Stimulated activated CD4-positive, alpha-beta T cell treated with anti-CD3 and anti-CD28 coated beads, Interleukin-2, amount 100 ng/mL, for 24 hours (primary cell): ENCODE measurements around the gene ELOB.

Experiments
- DNase-seq, 2 donors: peaks; one replicate each; pipeline ENCODE4 v3.0.0-alpha.2; 2020

The ELOB gene

DNA sequence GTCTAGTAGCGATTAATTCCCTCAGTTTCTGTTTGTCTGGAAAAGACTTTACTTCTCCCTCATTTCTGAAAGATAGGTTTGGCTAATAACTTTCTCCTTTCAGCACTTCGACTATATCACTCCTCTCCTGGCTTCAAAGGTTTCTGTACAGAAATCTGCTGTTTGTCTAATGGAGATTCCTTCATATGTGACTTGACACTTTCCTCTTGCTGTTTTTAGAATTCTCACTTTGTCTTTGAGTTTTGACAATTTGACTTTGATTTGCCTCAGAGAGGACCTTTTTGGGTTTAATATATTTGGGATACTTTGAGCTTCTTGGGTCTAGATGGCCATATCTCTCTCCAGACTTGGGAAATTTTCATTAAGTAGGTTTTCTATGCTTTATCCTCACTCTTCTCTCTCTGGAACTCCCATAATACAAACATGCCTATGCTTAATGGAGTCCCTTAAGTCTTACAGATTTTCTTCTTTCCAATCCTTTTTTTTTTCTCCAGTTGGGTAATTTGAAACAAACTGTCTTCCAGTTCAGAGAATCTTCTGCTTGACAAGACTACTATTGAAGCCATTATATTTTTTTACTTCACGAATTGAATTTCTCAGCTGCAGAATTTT, 32.2 kb upstream of the ELOB start:
- DNase-seq: no peak

DNA sequence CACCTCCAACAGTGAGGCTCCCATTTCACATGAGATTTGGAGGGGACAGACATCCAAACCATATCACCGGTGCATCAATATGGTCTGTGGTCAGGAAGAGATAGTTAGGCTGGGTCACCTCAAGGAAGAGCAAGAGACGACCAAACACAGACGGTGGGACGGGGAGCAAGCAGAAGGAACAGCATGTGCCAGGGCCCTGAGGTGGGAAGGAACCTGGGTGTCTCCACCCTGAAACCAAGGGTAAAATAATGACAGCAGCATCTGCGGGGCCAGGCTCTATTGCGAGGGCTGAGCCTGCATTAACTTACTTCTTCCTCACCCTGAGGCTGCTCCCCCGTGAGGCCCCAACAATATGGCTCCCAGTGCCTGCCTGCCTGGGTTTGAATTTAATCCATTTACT, 31.1 kb upstream of the ELOB start:
- DNase-seq: no peak

DNA sequence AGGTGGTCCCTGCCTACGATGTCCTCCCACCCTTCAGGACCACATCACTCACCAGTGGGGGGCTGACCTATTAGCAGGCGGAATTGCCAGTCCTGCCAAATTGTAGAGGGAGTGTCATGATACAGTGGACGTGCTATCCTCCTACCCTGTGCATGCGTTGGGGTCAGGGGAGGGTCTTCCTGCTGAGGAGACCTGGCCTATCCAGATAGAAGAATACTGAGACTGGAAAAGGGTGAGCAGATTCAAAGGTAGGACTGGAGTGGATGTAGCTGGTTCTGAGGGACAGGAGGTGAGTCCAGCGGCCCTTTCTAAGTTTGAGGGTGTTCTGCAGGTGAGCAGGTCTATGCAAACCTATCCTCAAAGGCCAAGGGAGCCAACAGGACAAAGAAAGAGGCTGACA, 29.2 kb upstream of the ELOB start:
- DNase-seq: no peak

DNA sequence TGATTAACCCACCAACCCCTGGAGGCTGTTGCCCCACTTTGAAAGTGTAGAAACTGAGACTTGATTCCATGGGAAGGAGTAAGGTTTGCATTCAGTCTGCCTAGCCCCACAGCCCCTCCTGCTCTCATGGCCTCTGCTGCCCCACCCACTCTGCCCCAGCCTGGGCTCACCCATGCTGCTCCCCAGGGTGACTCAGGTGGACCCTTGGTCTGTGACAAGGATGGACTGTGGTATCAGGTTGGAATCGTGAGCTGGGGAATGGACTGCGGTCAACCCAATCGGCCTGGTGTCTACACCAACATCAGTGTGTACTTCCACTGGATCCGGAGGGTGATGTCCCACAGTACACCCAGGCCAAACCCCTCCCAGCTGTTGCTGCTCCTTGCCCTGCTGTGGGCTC, 27.6 kb upstream of the ELOB start:
- no peak for DNase-seq

DNA sequence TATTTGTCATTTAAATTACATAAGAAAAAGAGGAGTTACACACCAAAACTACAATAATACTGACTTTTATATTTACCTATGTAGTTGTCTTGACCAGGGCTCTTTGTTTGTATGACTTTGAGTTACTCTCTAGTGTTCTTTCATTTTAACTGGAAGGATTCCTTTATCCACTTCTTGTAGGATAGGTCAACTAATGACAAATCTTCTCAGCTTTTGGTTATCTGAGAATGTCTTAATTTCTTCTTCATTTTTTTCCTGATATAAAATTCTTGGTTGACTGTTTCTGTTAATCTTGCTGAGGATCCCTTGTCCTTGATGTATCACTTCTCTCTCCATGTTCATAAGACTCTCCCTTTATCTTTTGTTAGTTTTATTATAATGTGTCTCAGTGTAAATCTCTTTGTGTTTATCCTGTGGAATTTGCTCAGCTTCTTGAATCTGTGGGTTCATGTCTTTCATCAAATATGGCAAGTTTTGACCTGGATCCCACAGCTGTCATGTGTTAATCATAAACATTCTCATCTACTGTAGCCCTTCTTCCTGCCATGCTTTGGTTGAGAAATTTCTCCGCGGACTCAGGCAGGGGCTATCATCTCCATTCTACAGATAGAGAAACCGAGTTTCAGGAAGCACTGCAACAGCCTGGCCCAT, 26.6 kb upstream of the ELOB start:
- DNase-seq: no peak

DNA sequence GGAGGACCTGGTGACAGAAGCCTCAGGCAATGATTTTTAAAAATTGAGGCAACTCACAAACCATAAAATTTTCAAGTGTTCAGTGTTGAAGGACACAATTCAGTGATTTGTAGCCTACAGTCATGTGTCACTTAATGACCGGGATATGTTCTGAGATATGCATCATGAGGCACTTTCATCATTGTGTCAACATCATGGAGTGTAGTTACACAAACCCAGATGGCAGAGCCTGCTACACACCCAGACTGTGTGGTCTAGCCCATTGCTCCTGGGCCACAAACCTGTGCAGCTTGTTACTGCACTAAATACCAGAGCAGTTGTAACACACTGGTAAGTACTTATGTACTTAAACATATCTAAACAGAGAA, 22.8 kb upstream of the ELOB start:
- DNase-seq: no peak

DNA sequence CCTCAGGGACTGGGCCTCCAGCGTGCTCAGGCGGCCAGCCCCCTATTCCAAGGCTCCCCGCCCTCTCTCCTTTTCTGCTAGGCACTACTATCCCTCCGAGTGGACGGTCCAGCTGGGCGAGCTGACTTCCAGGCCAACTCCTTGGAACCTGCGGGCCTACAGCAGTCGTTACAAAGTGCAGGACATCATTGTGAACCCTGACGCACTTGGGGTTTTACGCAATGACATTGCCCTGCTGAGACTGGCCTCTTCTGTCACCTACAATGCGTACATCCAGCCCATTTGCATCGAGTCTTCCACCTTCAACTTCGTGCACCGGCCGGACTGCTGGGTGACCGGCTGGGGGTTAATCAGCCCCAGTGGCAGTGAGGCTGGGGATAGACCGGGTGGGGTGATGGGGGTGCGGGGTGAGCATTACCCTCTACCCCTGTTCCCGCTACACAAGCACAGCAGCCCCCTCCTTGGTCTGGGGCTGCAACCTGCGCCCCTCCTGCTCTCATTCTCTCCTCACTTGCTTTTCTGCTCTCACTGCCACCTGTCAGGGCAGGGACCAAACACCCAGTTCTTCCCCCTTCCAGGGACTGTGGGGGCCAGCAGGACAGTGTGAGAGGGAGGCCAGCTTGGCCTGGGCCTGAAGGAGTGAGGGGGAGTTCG, 22.3 kb upstream of the ELOB start:
- DNase-seq: no peak

DNA sequence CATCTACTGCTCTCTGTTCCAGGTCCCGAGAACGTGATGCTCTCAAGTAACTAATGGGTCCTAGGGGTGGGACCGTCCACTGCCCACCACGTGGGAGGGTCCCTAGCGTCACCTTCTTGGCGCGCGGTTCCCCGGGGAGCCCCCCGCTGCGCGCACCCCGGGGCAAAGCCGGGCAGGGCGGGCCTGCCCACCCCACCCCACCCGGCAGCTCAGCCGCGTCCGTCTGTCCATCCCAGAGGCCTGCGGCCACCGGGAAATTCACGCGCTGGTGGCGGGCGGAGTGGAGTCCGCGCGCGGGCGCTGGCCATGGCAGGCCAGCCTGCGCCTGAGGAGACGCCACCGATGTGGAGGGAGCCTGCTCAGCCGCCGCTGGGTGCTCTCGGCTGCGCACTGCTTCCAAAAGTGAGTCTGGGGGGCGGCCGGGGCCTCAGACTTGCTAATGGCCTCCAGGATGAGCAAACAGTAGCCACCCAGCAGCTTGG, 21.7 kb upstream of the ELOB start:
- DNase-seq: no peak

DNA sequence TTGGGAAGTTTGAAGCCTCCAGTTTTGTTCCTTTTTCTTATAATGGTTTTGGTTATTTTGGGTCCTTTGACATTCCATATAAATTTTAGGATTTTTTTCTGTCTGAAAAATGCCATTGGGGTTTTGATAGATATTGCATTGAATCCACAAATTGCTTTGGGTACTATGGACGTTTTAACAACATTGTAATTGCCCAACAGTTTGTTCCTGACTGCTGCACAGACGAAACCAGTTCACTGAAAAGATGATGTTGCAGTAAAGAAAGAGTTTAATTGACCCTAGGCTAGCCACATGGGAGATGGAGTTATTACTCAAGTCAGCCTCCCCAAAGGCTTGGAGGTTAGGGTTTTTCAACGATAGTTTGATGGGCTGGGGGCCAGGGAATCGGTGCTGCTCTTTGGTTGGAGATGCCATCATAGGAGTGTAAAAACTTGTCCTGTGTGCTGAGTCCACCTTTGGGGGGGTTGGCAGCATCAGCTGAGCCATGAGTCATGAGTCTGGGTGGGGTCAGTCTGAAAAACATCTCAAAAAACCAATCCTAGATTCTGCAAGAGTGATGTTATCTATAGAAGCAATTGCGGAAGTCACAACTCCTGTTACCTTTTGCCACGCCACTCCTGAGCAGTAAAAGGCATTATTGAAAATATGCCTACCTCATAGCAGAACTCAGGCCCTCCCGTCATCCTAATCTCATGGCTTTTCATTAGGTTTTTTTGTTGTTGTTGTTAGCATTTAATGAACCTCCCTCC, 18.5 kb upstream of the ELOB start:
- DNase-seq: no peak

DNA sequence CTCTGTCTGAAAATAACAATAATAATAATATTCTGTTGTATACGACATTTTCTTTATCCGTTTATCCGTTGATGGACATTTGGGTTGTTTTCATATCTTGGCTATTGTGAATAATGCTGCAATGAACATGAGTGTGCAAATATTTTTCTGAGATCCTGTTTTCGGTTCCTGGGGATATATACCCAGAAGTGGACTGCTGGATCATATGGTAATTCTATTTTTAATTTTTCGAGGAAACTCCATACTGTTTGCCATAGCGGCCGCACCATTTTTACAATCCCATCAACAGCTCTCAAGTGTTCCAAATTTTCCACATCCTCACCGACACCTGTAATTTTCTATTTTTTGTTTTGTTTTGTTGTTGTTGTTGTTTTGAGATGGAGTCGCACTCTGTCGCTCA, 15.9 kb upstream of the ELOB start:
- no peak for DNase-seq

DNA sequence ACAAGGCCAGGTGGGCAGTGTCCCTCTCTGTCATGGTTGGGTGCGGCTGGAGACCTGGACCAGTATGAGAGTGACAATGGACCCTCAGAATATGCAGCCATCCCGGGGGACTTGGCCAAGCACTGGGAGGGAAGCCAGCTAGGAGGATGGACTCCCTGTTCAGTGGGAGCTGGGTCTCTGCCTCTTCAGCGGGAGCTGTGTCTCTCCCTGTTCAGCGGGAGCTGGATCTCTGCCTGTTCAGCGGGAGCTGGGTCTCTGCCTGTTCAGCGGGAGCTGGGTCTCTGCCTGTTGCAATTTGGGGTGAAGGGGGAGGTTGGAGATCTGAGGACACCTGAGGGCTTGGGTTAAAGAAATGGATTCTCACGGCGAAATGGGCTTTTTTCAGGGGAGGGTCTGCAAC, 14.1 kb upstream of the ELOB start:
- no peak for DNase-seq

DNA sequence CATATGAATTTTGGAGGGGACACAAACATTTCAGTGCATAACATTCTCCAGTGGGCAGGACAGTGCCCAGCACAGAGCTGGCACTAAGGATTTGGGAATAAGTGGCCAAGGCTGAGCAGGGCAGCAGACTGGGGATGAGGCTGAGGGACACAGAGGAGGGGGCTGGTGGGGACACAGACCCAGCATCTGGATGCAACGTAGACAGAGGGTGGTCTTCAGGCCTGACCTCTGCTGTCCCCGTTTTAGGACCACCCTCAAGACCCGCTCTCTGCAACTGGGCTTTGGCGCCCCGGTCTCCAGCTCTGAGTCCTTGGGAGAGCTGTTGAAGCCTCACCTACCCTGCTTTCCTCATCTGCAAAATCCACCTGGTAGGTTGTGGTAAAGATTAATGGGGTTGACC, 13.6 kb upstream of the ELOB start:
- DNase-seq: no peak

DNA sequence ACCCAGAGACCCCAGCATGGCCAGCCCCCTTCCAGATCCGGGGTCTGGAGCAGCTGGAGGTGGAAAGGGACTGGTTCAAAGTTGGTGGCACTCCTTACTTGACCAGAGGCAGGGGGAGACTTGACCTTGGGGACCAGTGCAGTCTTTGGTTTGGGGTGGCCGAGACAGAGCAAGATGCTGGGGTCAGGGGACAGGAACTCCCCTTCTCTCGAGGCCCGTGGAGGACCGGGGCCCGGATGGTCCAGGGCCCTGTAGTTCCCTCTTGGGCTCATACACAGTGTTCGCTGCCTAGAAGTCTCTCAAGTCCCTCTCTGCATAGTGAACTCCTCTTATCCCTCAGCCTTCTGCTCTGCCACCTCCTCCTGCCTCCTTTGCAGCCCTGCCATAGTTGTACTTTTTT, 10.9 kb upstream of the ELOB start:
- no peak for DNase-seq

DNA sequence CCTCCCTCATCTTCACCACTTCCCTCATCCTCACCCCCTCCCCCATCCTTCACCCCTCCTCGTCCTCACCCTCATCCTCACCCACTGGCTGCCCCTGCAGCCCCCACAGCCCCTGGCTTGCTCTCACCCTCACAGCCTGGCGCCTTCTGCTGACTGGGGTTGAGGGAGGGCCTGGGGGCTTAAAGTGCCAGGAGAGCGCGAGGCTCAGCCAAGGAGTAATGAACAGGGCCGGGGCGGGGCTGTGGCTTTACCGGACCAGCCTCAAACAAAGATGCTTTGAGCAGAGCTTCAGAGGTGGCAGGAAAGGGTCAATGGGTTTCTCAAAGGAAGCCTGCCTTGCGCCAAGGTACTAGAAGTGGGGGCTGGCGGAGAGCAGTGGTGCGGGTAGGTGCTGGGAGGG, 10.3 kb upstream of the ELOB start, which contains the start of gene PRSS33:
TSS of gene PRSS33 (minus strand) at position 155 of the 400 bp plus-strand sequence. CDS start 1,013 bp downstream, outside the sequence.
- no peak for DNase-seq

DNA sequence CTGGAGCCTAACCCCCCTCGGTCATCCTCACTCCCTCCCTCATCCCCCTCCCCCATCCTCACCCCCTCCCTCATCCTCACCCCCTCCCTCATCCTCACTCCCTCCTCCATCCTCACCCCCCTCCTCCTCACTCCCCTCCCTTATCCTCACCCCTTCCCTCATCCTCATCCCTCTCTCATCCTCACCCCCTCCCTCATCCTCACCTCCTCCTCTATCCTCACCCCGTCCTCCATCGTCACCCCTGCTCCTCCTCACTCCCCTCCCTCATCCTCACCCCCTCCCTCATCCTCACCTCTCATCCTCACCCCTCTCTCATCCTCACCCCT, 9.7 kb upstream of the ELOB start:
- no peak for DNase-seq

DNA sequence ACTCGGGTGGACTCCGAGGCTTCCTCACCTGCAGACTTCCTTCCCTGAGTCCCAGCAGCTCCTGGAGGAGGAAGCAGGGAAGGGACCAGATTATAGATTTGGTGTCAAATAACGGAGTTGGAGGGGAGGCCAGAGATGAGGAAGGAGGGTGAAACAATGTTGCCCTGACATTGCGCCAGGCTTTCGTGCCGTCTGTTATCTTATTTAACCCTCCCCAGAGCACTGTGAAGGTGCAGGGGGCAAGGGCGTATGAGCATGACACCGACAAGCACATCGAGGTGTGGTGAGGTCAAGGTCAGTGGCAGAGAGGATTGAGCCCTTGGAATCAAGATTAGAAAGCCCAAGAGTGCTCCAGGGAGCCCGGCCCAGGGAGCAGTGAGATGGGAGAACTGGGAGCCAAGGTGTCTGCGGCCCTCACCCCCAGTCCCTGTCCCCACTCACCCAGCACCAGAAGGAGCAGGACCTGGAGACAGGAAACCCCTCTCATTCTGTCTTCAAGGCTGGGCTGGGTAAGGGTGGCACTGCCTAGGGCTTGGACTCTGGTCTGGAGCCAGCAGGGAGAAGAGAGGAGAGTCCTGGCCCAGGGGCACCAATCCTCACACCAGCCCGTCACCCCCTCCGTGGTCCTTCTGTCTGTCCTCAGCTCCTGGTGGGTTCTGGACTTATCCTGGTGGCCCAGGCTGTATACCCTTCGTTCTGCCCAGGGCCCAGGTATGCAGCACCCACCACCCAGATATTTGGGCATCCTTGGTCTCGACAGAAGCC, 9.2 kb upstream of the ELOB start:
- DNase-seq: no peak

DNA sequence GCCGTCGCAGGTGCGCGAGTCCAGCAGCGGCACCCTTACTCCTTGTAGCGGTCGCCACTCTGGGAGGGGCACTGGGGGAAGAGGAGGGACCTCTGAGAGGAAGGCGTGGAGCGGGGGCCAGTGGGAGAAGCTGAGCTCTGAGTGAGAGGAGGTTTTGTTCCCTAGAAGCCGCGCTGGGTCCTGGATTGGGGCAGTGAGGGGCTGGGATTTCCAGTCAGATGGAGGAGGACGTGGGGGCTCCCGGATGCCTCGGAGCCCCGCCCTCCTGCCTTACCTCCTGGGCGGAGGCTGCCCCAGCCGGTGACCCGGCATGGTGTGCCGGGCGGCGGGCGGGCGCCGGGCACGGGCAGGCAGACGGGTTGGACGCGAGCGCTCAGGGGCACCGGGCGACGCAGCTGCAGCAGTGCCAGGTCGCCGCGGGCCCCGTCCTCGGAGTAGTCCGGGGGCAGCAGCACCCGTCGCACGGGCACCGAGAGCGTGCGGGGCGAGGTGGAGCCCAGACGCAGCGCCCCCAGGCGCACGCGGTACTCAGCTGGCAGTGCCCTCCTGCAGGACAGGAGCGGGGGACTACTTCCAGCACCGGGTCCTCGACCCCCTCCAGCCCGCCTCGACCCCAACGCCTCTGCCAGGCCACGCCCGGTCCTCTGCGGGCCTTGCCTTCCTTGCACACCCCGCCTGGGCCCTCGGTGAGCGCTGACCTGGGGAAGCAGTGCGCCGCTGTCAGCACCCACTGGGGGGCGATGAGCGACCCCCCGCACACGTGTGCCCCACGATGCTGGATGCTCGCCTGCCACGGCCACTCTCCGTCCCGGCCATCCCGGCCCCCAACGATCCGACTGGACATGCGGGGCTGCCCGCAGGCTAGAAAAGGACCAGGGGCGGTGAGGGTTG, 8.3 kb upstream of the ELOB start:
- DNase-seq: peak; percentile 41 to 55

DNA sequence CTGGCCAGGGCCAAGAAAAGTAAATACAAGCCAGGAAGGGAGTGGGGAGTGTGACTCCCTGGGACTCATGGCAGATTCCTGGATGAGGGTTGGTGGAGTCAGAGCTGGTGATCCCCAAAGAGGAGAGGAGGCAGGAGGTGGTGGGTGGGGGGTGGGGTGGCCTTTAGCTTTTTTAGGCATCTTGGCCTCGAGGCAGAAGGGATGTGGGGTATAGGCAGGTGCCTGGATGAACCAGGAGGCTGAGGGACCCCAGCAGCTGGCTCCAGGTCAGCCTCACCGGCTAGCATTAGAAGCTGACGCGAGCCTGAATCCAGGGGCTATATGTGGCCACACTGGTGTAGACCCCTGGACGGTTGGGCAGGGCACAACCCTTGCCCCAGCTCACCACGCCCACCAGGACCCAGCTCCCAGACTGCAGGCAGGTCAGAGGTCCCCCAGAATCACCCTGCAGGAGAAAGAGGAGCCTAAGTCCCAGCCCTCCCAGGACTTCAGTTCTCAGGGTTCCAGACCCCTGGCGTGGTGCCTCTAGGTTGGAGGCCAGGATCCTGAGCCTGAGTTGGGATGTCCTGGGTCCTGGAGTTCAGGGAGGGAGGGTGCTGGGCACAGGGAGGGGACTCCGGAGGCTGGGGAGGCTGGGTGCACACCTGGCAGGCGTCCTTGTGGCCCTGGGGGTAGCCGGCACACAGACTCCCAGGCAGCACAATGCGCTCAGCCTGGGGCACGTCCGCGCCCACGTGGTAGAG, 7.4 kb upstream of the ELOB start:
- DNase-seq: no peak

DNA sequence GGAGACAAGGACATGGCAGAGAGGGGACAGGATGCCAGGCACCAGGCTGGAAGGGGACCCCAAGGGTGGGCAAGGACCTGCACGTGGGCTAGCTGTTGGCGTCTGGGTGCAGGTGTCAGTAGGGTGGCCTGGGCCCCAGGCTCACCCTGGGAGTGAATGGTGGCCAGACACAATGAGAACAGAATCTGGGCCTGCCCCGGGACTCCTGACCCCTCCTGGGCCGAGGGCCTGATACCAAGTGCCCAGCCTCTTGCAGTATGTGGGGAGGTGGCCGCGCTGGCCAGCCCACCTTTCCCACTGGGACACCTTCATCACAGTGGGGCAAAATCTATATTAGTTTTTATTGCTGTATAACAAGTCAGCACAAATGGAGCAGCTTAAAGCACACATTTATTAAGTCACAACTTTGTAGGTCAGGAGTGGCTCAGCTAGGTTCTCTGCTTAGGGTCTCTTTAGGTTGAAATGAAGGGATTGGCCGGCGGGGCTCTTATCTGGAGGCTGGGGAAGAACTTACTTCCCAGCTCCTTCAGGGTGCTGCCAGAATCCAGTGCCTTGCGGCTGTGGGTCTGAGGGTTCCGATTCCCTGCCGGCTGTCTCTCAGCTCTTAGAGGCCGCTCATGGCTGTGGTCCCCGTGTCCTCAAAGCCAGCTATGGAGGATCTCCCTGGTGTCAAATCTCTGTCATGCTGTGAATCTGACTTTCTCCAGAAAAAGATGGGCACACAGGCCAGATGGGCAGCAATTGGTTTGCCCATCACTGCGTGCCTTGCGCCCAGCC, 6.7 kb upstream of the ELOB start:
- no peak for DNase-seq

DNA sequence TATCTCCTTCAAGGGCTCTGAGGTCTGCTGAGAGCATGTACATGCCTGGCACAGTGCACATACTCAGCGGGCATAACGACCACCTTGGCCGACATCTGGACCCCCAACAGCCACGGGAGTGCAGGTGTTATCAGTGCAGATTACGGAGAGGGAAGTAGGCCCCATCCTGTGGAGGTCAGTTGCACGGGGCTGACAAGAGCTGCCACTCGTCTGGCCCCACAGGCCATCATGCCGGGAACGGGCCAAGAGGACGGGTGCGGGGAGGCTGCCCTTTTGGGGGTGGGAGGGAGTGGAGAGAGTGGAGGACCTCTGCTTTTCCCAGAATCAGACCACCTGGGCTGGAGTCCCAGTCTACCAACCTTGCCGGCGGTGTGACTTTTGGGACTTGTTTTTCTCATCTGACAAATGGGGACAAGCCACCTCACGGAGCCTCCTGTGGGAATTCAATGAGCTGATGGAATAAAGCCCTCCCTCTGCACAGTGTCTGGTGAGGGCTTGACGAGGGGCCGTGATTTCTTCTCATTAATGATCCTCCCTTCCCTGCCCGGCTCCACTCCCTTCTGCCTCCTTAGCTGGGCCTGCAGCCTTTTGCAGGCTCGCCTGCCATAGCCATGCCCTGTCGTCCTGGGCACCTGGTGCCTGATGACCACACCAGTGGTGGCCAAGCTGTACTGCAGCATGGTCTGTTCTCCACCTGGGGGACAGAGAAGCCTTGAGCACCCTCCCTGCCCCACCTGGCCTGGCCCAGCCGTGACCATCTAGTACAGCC, 5.7 kb upstream of the ELOB start:
- no peak for DNase-seq
